Measurements from ENCODE around the gene KRT84. TPM values are rescaled to one million over a fixed set of nuclear protein-coding genes. Genes with fewer than 3 reads are reported as not detected.

The KRT84 gene
- polyA plus RNA-seq, 3 donors = not detected

DNA sequence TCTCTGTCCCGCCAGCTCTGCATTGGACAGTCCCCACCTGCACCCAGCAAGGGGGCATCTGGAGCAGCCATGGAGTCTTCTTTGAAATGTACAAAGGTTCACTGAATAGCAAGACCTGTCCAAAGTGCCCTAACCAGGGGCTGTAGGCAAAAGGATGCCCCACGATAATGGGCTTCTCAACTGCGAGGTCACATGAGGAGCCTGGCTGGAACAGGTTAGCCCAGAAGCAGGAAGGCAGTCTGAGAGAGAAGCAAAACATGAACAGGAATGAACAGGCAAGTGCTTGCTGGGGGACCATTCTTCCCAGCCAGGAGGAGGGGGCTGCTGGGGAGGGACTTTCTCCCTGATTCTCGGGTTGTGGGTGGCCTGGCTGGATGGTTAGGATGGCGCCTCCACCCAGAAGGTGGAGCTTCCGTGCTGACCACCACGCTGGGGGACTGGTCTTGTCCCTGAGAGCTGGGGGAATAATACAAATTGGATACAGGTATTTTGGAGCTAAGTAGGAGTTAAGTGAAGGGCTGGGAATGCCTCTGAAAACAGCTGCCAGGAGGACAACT, 25.3 kb downstream of the KRT84 start:
- Histone ChIP-seq H3K4me3 (replicated peaks in 1 of 3; ENCODE audit: low read depth in 2 of 3, low read length in 3 of 3) (no peak overlapping the region), H3K9ac (ENCODE audit: insufficient read depth, low read length, poor library complexity, severe bottlenecking) (no peak overlapping the region), H3K36me3 (replicated peaks in 1 of 2; ENCODE audit: control insufficient read depth in 1 of 2, insufficient read depth in 2 of 2, low read length in 2 of 2) (no peaks in the 10 kb centered on the region), H3K27ac (ENCODE audit: low read depth in 1 of 2, low read length in 2 of 2) (no peak overlapping the region), H3K79me2 (ENCODE audit: insufficient read depth, low read length) (no peaks in the 10 kb centered on the region), H3K4me2 (replicated peaks; ENCODE audit: extremely low read depth, low read length, poor library complexity, severe bottlenecking) (no peak overlapping the region), H4K20me1 (ENCODE audit: insufficient read depth, low read length) (no peaks in the 10 kb centered on the region), H2AFZ (ENCODE audit: insufficient read depth, low read depth, low read length, poor library complexity, severe bottlenecking) (no peak overlapping the region), H3K9me3 (replicated peaks in 1 of 2; ENCODE audit: control insufficient read depth in 1 of 2, insufficient read depth in 1 of 2, low read length in 2 of 2) (no peaks in the 10 kb centered on the region), H3K27me3 (ENCODE audit: control insufficient read depth in 2 of 2, insufficient read depth in 2 of 2, low read length in 2 of 2) (no peaks in the 10 kb centered on the region), H3K4me1 (ENCODE audit: control insufficient read depth in 1 of 2, insufficient read depth in 2 of 2, low read length in 2 of 2) (no peaks in the 10 kb centered on the region)
- Mint-ChIP-seq H3K4me3 (no peak overlapping the region), H3K4me1 (peaks cover 6% of the 10 kb centered on the region), H3K27me3 (ENCODE audit: low read depth in 3 of 3) (peaks cover 0 to 5% (median 3%) of the 10 kb centered on the region in 3 donors), H3K36me3 (no peaks in the 10 kb centered on the region), H3K27ac (no peak overlapping the region), H3K9me3 (no peaks in the 10 kb centered on the region)
- 93% methylated on average over 7 of the region's 7 CpGs for WGBS (ENCODE audit: insufficient coverage)
- intact Hi-C loops (cut with micrococcal nuclease) = no loop called here
- TF ChIP-seq, protein P1, sequence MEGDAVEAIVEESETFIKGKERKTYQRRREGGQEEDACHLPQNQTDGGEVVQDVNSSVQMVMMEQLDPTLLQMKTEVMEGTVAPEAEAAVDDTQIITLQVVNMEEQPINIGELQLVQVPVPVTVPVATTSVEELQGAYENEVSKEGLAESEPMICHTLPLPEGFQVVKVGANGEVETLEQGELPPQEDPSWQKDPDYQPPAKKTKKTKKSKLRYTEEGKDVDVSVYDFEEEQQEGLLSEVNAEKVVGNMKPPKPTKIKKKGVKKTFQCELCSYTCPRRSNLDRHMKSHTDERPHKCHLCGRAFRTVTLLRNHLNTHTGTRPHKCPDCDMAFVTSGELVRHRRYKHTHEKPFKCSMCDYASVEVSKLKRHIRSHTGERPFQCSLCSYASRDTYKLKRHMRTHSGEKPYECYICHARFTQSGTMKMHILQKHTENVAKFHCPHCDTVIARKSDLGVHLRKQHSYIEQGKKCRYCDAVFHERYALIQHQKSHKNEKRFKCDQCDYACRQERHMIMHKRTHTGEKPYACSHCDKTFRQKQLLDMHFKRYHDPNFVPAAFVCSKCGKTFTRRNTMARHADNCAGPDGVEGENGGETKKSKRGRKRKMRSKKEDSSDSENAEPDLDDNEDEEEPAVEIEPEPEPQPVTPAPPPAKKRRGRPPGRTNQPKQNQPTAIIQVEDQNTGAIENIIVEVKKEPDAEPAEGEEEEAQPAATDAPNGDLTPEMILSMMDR (IDR thresholded peaks at IDR 0.05) = no peak
- DNase-seq = no peak

GRCh38 chr12:52359621-52360061, 25.8 kb downstream of the KRT84 start:
- H3K4me3 Mint-ChIP-seq = peak overlapping the region in 1 of 2 donors; percentile 41
- TF ChIP-seq, protein P1 (IDR thresholded peaks at IDR 0.05) = no peak
- peaks cover 6% of the 10 kb centered on the region for H3K4me1 Mint-ChIP-seq

More at GRCh38 chr12:52359621-52360061, 25.8 kb downstream of the KRT84 start:
- Histone ChIP-seq H3K27me3 (ENCODE audit: control insufficient read depth in 2 of 2, insufficient read depth in 2 of 2, low read length in 2 of 2) (no peaks in the 10 kb centered on the region), H3K27ac (ENCODE audit: low read depth in 1 of 2, low read length in 2 of 2) (no peak overlapping the region), H2AFZ (ENCODE audit: insufficient read depth, low read depth, low read length, poor library complexity, severe bottlenecking) (no peak overlapping the region), H4K20me1 (ENCODE audit: insufficient read depth, low read length) (no peaks in the 10 kb centered on the region), H3K4me1 (ENCODE audit: control insufficient read depth in 1 of 2, insufficient read depth in 2 of 2, low read length in 2 of 2) (no peaks in the 10 kb centered on the region), H3K36me3 (replicated peaks in 1 of 2; ENCODE audit: control insufficient read depth in 1 of 2, insufficient read depth in 2 of 2, low read length in 2 of 2) (no peaks in the 10 kb centered on the region), H3K4me3 (replicated peaks in 1 of 3; ENCODE audit: low read depth in 2 of 3, low read length in 3 of 3) (no peak overlapping the region), H3K9ac (ENCODE audit: insufficient read depth, low read length, poor library complexity, severe bottlenecking) (no peak overlapping the region), H3K79me2 (ENCODE audit: insufficient read depth, low read length) (no peaks in the 10 kb centered on the region), H3K9me3 (replicated peaks in 1 of 2; ENCODE audit: control insufficient read depth in 1 of 2, insufficient read depth in 1 of 2, low read length in 2 of 2) (no peaks in the 10 kb centered on the region), H3K4me2 (replicated peaks; ENCODE audit: extremely low read depth, low read length, poor library complexity, severe bottlenecking) (no peak overlapping the region)
- no peaks in the 10 kb centered on the region for H3K36me3 Mint-ChIP-seq
- no peaks in the 10 kb centered on the region for H3K9me3 Mint-ChIP-seq
- H3K27me3 Mint-ChIP-seq (ENCODE audit: low read depth in 3 of 3) = peaks cover 0 to 5% (median 3%) of the 10 kb centered on the region in 3 donors
- no peak overlapping the region for H3K27ac Mint-ChIP-seq
- WGBS (ENCODE audit: insufficient coverage) = 77% methylated on average over 5 of the region's 5 CpGs
- intact Hi-C loops (cut with micrococcal nuclease) = no loop called here
- DNase-seq = no peak

All from CD14-positive monocyte (primary cell).